Esophagus muscularis mucosa (tissue), 4 donors: ENCODE data around the gene REV1.

ENCODE experiments used
- EP300 ChIP-seq: sonication (generic); formaldehyde crosslinking; IDR thresholded peaks from one replicate; pipeline ENCODE4 v1.6.1; 2017; ENCODE audit warnings: antibody characterized with exemption
- POLR2A ChIP-seq: fragments of 450-650 bp; IDR thresholded peaks from one replicate; pipeline ENCODE4 v1.6.1; 2017; ENCODE audit warnings: antibody characterized with exemption, moderate library complexity, mild to moderate bottlenecking, low read depth
- POLR2AphosphoS5 ChIP-seq, 2 donors: sonication (generic); formaldehyde crosslinking; IDR thresholded peaks; one replicate each; pipeline ENCODE4 v1.6.1; 2017; ENCODE audit warnings: antibody characterized with exemption in 2 of 2
- TF ChIP-seq, protein P1 (sequence below), 3 experiments: fragments of 200-600 bp in 2 of 3; fragments of 450-650 bp in 1 of 3; sonication (generic) in 2 of 3; IDR thresholded peaks; one replicate each; pipeline ENCODE4 v1.5.1; 2017 to 2019; ENCODE audit warnings: antibody characterized with exemption in 3 of 3, mild to moderate bottlenecking in 2 of 3, moderate library complexity in 1 of 3

DNA sequence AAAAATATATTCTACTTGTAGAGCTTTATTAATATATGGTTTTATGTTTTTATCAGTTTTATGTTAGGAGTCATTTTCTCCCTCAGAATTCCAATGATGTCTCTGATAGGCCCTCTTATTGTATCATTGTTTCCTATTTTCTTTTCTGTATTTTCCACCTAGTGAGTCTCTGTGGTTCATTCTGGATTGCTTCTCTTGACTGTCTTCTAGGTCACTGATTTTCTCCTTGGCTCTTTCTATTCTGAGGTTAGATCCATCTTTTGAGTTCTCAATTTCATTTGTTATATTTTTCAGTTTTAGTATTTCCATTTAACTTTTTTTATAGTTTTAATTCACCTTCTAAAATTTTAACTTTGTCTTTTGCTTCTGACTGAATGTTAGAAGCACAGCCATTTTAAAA lies 115.1 kb downstream of the REV1 start:
- TF ChIP-seq, protein P1, sequence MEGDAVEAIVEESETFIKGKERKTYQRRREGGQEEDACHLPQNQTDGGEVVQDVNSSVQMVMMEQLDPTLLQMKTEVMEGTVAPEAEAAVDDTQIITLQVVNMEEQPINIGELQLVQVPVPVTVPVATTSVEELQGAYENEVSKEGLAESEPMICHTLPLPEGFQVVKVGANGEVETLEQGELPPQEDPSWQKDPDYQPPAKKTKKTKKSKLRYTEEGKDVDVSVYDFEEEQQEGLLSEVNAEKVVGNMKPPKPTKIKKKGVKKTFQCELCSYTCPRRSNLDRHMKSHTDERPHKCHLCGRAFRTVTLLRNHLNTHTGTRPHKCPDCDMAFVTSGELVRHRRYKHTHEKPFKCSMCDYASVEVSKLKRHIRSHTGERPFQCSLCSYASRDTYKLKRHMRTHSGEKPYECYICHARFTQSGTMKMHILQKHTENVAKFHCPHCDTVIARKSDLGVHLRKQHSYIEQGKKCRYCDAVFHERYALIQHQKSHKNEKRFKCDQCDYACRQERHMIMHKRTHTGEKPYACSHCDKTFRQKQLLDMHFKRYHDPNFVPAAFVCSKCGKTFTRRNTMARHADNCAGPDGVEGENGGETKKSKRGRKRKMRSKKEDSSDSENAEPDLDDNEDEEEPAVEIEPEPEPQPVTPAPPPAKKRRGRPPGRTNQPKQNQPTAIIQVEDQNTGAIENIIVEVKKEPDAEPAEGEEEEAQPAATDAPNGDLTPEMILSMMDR (IDR thresholded peaks at IDR 0.05), result no peak
- TF ChIP-seq POLR2A (no peak), POLR2AphosphoS5 (IDR thresholded peaks at IDR 0.05) (no peak), EP300 (no peak)
